Tibial nerve (tissue), 3 donors: Measurements from ENCODE around the gene CNTLN.

Experiments
- CTCF ChIP-seq, 5 experiments: fragments of 200-600 bp in 3 of 5; fragments of 450-650 bp in 2 of 5; sonication (generic) in 3 of 5; IDR thresholded peaks; one replicate each; pipeline ENCODE4 v1.5.1; 2016 to 2019; ENCODE audit warnings: antibody characterized with exemption in 5 of 5, mild to moderate bottlenecking in 3 of 5, moderate library complexity in 2 of 5
- POLR2A ChIP-seq, 2 donors: fragments of 450-650 bp; IDR thresholded peaks; one replicate each; pipeline ENCODE4 v1.6.1; 2017; ENCODE audit warnings: antibody characterized with exemption in 2 of 2, mild to moderate bottlenecking in 2 of 2, moderate library complexity in 2 of 2

GRCh38 chr9:17216011-17216410, 81.2 kb downstream of the CNTLN start:
- no peak for TF ChIP-seq CTCF (IDR thresholded peaks at IDR 0.05)
- TF ChIP-seq POLR2A (IDR thresholded peaks at IDR 0.05): no peak
